KMS-11 (cell line): Measurements from ENCODE around the gene RASSF5.

ENCODE experiments used
- H2AFZ ChIP-seq: fragments of 200-600 bp; sonication (generic); 2 replicates; pipeline ENCODE4 v1.6.1; 2016; ENCODE audit warnings: antibody characterized with exemption, mixed run types, low read depth
- H3K27ac ChIP-seq: fragments of 200-600 bp; sonication (generic); 2 replicates; pipeline ENCODE4 v1.6.1; 2016; ENCODE audit warnings: mild to moderate bottlenecking, mixed run types
- H3K27me3 ChIP-seq: fragments of 200-600 bp; sonication (generic); 2 replicates; pipeline ENCODE4 v1.6.1; 2017; ENCODE audit warnings: mild to moderate bottlenecking, low read depth, mixed run types, moderate library complexity; ENCODE audit not compliant: insufficient read depth
- H3K36me3 ChIP-seq: fragments of 200-600 bp; sonication (generic); 2 replicates; pipeline ENCODE4 v1.6.1; 2017; ENCODE audit warnings: mild to moderate bottlenecking, mixed run types; ENCODE audit not compliant: insufficient read depth
- H3K4me1 ChIP-seq: fragments of 200-600 bp; sonication (generic); 2 replicates; pipeline ENCODE4 v1.6.1; 2016; ENCODE audit warnings: mild to moderate bottlenecking, low read depth, mixed run types; ENCODE audit not compliant: poor library complexity, severe bottlenecking
- H3K4me2 ChIP-seq: fragments of 200-600 bp; sonication (generic); 2 replicates; pipeline ENCODE4 v1.7.0; 2016; ENCODE audit warnings: mild to moderate bottlenecking, mixed run types
- H3K4me3 ChIP-seq: fragments of 200-600 bp; sonication (generic); IDR thresholded peaks from 2 replicates; pipeline ENCODE4 v1.6.1; 2017; ENCODE audit warnings: low read depth, low read length, mixed read lengths; ENCODE audit not compliant: insufficient read depth
- H3K79me2 ChIP-seq: fragments of 200-600 bp; sonication (generic); 2 replicates; pipeline ENCODE4 v1.6.1; 2016; ENCODE audit warnings: low read depth, mixed run types; ENCODE audit not compliant: insufficient read depth
- H3K9ac ChIP-seq: fragments of 200-600 bp; sonication (generic); 2 replicates; pipeline ENCODE4 v1.6.1; 2016; ENCODE audit warnings: mild to moderate bottlenecking, mixed run types
- H4K20me1 ChIP-seq: fragments of 200-600 bp; sonication (generic); 2 replicates; pipeline ENCODE4 v1.6.1; 2016; ENCODE audit warnings: mild to moderate bottlenecking, mixed run types; ENCODE audit not compliant: insufficient read depth
- CTCF ChIP-seq: fragments of 200-600 bp; sonication (generic); conservative IDR thresholded peaks from 2 replicates; pipeline ENCODE4 v1.6.1; 2017; ENCODE audit warnings: low read depth, mild to moderate bottlenecking, antibody characterized with exemption, low read length, moderate library complexity, mixed read lengths

The RASSF5 gene

GRCh38 chr1:206634365-206635079, 127.2 kb downstream of the RASSF5 start:
- Histone ChIP-seq H3K36me3 (no peaks in the 10 kb centered on the region), H4K20me1 (no peaks in the 10 kb centered on the region), H3K27ac (no peak overlapping the region), H3K79me2 (no peaks in the 10 kb centered on the region), H2AFZ (peak overlapping the region; percentile 94), H3K4me2 (peak overlapping the region; percentile 46), H3K9ac (no peak overlapping the region; the same call in 1 of the 2 replicates), H3K4me1 (peaks cover 20% of the 10 kb centered on the region), H3K27me3 (peaks cover 6% of the 10 kb centered on the region; the same call in 1 of the 2 replicates), H3K4me3 (no peak overlapping the region)
- peak; percentile 98 for TF ChIP-seq CTCF

- H3K79me2 ChIP-seq = no peaks in the 10 kb centered on the region
- H3K27ac ChIP-seq = no peak within 1 kb of the TSS
- no peak within 1 kb of the TSS; the same call in 1 of the 2 replicates for H3K9ac ChIP-seq
- peaks cover 20% of the 10 kb centered on the region for H3K4me1 ChIP-seq
- H2AFZ ChIP-seq = peak within 1 kb of the TSS; percentile 94
- no peak for TF ChIP-seq CTCF
- H4K20me1 ChIP-seq = no peaks in the 10 kb centered on the region
- H3K4me2 ChIP-seq = peak within 1 kb of the TSS; percentile 74
- peaks cover 6% of the 10 kb centered on the region; the same call in 1 of the 2 replicates for H3K27me3 ChIP-seq
- H3K4me3 ChIP-seq = peak within 1 kb of the TSS; percentile 81
- H3K36me3 ChIP-seq = no peaks in the 10 kb centered on the region
Measured at GRCh38 chr1:206635080-206635977, 128.0 kb downstream of the RASSF5 start, which contains the start of gene DYRK3. DYRK3 (plus strand) TSS chr1:206635536; CDS start chr1:206635704, 168 bp downstream.

DNA sequence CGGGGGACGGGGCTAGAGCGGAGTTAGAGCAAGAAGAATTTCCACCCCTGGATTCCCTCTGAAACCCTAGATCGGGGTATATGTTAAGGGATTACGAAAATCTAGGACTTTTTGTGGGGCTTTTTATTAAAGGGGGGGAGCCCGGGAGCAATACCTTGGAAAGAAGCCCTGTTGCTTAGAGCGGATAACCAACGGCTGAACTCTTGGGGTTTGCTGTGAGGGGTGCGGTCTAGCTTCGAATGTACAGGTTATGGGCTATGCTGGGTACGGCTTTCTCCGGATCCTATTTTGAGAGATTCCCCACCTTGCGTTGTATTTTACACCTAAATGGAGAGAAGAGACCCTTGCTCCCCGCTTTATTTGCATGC, 128.6 kb downstream of the RASSF5 start:
- Histone ChIP-seq H3K9ac (no peak overlapping the region; the same call in 1 of the 2 replicates), H3K27ac (no peak overlapping the region)

GRCh38 chr1:206636671-206637070, 129.3 kb downstream of the RASSF5 start:
- TF ChIP-seq CTCF = no peak
- Histone ChIP-seq H3K36me3 (no peaks in the 10 kb centered on the region), H3K4me2 (peak overlapping the region; percentile 74; the same call in 1 of the 2 replicates), H2AFZ (no peak overlapping the region), H3K4me1 (peaks cover 15% of the 10 kb centered on the region), H3K27me3 (peaks cover 6% of the 10 kb centered on the region; the same call in 1 of the 2 replicates), H3K4me3 (no peak overlapping the region), H4K20me1 (no peaks in the 10 kb centered on the region), H3K9ac (no peak overlapping the region), H3K27ac (no peak overlapping the region), H3K79me2 (no peaks in the 10 kb centered on the region)

More for the DNA sequence above, 128.6 kb downstream of the RASSF5 start:
- Histone ChIP-seq H4K20me1 (no peaks in the 10 kb centered on the region), H3K36me3 (no peaks in the 10 kb centered on the region), H3K79me2 (no peaks in the 10 kb centered on the region), H3K27me3 (peaks cover 6% of the 10 kb centered on the region; the same call in 1 of the 2 replicates), H3K4me3 (peak overlapping the region; percentile 81), H2AFZ (peak overlapping the region; percentile 94), H3K4me1 (peaks cover 16% of the 10 kb centered on the region), H3K4me2 (peak overlapping the region; percentile 74)
- TF ChIP-seq CTCF = no peak
